HG03354 (cell line): ENCODE results near the gene TFDP1.
"Not testable (repeated sequence)": the region's sequence is repeated elsewhere in the genome, so short reads cannot be mapped to it uniquely, and the experiment has no call there.

ENCODE experiments used
- ATAC-seq: cut with Tn5 transposase; IDR thresholded peaks from one replicate; pipeline ENCODE4 v1.9.1; 2021; ENCODE audit warnings: mild to moderate bottlenecking; ENCODE audit not compliant: unreplicated experiment, poor library complexity, severe bottlenecking

Gene TFDP1

GRCh38 chr13:113610266-113610665, 25.7 kb downstream of the TFDP1 start:
- no peak for ATAC-seq

DNA sequence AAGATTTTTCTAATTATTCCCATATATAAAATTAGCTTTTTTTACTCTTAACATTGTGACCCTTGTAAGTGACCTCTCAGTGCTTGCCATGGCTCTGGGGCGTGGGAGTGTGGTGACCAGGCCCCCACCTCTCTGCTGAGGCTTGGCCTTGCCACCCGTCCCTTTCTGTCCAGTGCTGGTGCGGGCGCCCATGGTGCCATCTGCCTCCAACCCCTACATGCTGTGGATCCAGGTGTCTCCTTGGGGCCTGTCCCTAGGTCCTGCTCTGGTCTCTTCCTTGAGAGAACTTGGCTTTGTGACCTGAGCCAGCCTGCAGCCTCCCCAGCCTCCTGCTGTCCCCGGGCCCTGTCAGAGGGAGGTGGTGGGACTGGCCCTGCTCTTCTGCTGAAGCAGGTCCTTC, 27.4 kb downstream of the TFDP1 start:
- ATAC-seq = no peak

DNA sequence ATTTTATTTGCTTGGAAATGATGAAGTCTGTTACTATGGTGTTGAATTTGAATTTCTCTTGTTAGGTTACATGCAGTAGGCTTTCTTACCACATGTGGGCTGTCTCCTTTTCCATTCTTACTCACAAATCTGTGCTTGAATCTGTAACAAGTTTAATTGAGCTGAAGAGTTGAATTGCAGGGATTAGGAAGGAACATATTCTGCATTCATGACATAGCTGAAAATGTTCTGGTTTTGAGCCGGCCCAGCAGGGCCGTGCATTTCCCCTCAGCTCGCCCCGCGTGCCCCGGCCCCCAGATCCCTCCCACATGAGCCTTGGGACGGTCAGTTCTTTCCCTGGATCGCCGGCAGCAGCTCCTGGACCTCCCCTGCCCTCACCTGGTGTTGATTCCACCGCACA, 28.1 kb downstream of the TFDP1 start:
- no peak for ATAC-seq

DNA sequence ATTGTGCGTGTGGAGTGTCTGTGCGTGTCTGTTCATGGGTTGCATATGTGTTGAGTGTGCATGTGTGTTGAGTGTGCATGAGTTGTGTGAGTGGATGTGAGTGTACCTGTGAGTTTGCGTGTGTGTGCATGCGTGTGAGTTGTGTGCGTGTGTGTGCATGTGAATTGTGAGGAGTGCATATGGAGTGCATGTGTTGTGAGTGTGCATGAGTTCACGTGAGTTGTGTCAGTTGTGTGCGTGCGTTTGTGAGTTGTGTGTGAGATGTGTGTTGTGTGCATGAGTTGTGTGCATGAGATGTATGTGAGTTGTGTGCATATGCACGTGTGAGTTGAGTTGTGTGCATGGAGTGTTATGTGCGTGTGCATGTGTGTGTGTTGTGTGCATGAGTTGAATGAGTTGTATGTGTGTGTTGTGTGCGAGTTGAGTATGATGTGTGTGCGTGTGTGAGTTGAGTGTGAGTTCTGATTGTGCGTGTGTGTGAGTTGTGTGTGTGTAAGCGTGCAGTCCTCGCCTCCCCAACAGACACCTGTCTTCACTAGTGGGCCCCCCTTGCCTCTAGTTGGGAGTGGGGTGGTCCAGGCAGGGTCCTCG, 29.3 kb downstream of the TFDP1 start:
- ATAC-seq = no peak

- no peak for ATAC-seq
Measured at GRCh38 chr13:113616281-113616906, 31.8 kb downstream of the TFDP1 start.

- ATAC-seq = no peak
Measured at GRCh38 chr13:113616991-113617749, 32.6 kb downstream of the TFDP1 start.

DNA sequence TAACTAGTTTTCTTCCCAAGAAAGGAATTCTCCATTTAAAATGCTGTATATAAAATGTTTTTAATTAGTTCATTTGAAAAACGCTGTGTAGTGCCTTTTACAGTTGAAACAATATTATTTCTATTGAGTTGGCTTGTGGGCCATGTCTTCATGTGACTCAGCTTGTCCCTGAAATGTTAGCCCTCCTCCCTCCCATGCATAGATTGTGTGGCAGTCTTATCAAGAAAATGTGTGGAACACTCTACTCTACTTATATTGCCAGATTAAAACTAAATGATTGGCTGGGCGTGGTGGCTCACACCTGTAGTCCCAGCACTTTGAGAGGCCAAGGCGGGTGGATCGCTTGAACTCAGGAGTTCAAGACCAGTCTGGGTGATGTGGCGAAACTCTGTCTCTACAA, 33.4 kb downstream of the TFDP1 start:
- no peak for ATAC-seq

DNA sequence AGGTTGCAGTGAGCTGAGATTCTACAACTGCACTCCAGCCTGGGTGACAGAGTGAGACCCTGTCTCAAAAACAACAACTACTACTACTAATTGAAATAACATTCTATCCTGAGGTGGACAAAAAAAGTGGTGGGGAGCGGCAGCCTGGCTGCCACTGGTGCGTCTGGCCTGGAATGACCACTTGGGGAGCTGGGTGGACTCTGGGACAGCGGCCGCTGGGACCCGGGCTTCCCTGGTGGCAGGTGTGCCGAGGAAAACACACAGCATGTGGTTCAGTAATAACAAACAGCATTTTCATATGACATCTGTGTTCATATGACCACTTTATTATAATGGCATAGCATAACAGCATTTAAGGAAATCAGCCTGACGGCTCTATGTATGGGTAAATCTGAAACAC, 33.9 kb downstream of the TFDP1 start:
- ATAC-seq = no peak

DNA sequence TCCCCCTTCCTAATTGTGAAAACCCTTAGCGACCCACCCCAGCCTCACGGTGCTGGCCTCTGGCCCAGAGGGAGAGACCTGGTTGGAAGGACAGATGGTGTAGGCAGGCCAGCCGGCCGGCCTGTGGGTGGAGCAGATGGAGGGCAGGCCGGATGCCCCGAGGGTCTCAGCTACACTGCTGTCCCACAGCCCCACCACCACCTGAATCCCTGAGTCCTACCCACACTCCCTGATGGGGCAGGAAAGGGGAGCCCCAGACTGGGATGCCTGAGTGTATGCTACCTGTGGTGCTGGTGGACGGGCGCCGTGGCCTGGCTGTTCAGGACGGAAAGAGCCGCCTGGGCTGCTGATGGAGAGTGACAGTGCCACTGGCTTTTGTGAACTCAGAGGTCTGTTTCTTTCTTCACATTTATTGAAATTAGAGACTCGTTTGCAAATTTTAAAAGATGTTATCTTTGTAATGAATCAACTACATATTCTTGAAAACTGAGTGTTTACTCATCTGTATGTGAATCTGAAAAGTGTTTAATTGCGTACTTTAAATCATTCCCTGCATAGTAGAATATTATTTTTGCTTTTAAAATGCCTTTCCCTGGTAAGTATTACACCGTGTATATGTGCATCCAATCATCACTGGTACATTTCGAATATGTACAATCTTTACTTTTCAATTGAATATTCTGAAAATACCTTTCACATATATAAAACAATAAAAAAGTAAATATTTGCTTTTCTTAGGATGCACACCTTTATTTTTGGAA, 35.7 kb downstream of the TFDP1 start:
- ATAC-seq = no peak

- no peak for ATAC-seq
Measured at GRCh38 chr13:113621046-113621445, 36.5 kb downstream of the TFDP1 start.

DNA sequence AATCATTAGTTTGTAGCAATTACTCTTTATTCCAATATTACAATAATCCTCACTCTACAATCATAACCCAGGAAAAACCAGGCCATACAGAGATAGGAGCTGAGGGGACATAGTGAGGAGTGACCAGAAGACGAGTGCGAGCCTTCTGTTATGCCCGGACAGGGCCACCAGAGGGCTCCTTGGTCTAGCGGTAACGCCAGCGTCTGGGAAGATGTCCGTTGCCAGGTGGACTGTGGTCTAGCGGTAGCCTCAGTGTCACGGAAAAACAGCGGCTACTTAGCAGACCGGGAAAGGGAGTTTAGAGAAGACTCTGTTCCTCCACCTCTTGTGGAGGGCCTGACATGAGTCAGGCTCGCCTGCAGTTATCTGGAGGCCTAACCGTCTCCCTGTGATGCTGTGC, 36.9 kb downstream of the TFDP1 start:
- not testable (repeated sequence) for ATAC-seq

GRCh38 chr13:113621986-113622550, 37.5 kb downstream of the TFDP1 start:
- ATAC-seq = not testable (repeated sequence)

DNA sequence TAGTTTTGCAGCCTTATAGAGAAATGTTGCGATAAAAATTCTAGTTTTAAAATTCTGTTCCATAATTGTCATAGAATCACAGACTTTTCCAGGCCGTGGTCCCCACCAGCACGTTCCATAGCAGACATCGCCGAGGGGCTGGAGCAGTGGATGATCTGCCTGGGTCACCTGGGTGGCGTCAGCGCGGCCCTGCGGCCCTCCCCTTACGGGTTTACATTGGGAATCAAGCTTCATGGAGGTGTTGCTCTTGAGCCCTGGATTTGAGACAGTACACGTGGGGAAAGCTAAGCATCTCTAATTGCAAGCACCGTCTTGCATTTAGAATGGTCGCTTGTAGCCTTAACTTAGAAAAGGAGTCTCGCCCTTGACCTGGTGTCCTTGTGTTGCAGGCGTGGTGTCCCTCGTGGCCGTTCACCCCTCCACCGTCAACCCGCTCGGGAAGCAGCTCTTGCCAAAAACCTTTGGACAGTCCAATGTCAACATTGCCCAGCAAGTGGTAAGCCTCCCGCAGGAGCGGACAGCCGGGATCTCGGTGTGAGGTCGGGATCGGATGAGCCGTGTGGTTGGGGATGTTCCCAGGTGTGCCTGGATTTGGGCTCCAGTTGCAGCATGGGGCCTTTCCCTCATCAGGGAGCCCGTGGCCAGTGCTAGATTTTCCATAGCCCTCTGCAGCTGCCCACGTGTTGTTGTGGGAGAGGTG, 38.4 kb downstream of the TFDP1 start:
- ATAC-seq = no peak

- ATAC-seq = no peak
Measured at GRCh38 chr13:113623491-113624234, 39.1 kb downstream of the TFDP1 start.

DNA sequence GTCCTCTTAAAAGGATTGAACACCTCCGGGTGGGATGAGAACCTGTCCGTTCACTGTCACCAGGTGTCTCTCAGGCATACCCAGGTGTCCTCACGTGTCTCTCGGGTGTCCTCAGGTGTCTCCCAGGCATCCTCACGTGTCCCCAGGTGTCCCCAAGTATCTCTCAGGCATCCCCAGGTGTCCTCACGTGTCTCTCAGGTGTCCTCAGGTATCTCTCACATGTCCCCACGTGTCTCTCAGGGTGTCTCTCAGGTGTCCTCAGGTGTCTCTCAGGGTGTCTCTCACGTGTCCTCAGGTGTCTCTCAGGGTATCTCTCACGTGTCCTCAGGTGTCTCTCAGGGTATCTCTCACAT, 39.7 kb downstream of the TFDP1 start:
- ATAC-seq = no peak

- ATAC-seq = not testable (repeated sequence)
Measured at GRCh38 chr13:113624640-113625304, 40.2 kb downstream of the TFDP1 start.

DNA sequence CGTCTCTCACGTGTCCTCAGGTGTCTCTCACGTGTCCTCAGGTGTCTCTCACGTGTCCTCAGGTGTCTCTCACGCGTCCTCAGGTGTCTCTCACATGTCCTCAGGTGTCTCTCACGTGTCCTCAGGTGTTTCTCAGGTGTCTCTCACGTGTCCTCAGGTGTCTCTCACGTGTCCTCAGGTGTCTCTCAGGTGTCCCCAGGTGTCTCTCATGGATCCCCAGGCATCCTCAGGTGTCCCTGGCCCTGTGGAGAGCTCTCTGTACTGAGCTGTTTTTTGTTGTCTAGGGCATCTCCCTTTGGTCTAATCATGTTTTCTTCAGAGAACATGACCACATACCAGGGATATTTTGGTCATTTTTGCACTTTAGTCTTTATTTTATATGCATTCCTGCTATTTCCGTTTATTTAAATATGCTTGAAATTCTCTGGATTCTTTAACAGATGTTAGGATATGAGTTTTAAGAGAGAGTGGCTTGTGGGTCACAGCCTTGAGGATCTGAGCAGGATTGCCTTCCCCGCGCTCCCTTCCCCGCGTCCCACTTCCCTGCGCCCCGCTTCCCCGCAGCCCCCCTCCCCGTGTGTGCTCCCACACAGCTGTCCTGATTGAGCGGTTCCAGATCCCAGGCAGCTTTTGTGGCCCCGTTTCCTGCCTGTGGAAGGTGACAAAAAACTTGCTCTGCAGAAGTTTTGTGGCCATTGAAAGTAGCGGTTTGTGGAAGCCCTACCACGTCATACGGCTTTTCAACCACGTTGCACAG, 41.6 kb downstream of the TFDP1 start:
- no peak for ATAC-seq

- ATAC-seq = no peak
Measured at GRCh38 chr13:113627136-113627535, 42.6 kb downstream of the TFDP1 start.
